Activated gamma-delta T cell treated with Interleukin-2 at 50 U/mL for 16 hours (primary cell): Measurements from ENCODE around the gene ARSD.
"Not testable (repeated sequence)": the region's sequence is repeated elsewhere in the genome, so short reads cannot be mapped to it uniquely, and the experiment has no call there.

Experiments used
- DNase-seq: peaks from one replicate; pipeline ENCODE4 v3.0.0-alpha.2; 2020

The ARSD gene

DNA sequence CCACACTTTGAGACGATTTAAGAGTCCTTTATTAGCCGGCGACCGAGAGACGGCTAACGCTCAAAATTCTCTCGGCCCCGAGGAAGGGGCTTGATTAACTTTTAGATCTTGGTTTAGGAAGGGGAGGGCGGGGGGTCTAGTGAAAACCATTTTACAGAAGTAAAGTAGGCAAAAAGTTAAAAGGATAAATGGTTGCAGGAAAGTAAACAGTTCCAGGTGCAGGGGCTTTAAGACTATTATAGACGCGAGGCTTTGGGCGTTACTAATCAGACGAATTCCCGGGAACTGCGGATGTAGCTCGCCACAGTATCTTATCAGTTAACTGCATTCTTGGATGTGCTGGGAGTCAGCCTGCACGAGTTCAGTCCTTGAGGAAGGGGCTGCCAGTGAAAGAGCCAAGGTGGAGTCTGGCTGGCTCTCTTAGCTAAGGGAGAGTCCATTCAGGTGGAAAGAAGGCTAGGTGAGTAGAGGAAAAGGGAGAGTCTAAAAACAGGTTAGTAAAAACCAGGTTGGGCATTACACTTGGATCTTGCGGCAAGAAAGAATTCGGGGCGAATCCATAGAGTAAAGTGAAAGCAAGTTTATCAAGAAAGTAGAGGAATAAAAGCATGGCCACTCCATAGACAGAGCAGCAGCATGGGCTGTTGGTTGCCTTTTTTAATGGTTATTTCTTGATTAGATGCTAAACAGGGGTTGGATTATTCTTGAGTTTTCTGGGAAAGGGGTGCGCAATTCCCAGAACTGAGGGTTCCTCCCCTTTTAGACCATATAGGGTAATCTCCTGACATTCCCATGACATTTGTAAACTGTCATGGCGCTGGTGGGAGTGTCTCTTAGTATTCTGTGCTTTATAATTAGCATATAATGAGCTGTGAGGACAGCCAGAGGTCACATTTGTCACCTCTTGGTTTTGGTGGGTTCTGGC lies 38.3 kb downstream of the ARSD start:
- DNase-seq, result not testable (repeated sequence)

DNA sequence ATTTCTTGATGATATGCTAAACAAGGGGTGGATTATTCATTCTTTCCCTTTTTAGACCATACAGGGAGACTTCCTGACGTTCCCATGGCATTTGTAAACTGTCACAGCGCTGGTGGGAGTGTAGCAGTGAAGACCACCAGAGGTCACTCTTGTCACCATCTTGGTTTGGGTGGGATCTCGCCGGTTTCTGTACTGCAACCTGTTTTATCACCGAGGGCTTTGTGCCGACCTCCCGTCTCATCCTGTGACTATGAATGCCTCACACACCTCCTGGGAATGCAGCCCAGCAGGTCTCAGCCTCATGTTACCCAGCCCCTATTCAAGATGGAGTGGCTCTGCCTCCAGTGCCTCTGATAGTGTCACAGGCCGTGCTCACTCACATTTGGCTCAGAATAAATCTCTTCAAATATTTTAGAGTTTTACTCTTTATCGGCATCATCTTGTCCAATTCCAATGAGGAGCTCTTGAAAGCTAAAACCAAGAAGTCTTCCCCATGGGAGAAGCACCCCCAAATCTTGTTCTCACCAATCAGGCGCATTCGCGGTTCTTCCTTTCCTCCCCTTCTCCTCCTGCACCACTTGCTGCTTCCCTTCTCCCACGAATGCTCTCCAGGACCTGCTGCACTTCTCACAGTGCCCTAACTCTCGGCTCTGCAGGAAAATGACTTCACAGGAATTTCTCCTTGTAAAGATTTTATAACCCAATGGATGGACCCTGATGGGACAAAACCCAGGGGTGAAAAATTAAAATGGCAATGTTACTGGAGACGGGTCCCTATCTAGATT lies 39.2 kb downstream of the ARSD start:
- not testable (repeated sequence) for DNase-seq

DNA sequence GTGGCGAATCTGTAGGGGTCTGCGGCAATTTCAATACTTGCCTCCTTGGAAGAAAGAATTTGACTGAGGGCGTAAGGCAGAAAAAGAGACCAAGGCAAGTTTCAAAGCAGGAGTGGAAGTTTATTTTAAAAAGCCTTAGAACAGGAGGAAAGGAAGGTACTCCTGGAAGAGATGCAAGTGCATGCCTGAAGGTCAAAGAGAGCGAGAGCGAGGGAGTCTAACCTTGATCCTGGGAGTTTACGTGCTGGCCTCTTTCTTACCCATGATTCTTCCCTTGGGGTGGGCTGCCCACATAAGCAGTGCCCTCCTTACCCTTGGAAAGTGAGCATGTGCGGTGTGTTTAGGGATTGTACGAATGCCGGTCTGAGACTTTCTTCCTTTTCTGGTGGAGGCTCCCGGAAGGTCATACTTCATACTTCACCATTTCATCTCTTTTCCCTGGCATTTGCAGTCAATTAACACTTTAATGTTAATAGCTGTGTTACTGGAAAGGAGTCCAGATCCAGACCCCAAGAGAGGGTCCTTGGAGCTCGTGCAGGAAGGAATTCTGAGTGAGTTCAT lies 40.0 kb downstream of the ARSD start:
- no peak for DNase-seq

GRCh38 chrX:2888309-2888708 lies 40.8 kb downstream of the ARSD start:
- DNase-seq, result no peak

GRCh38 chrX:2883770-2884169 lies 45.4 kb downstream of the ARSD start:
- DNase-seq, result no peak

- no peak for DNase-seq
Observed at GRCh38 chrX:2879670-2880069, 49.5 kb downstream of the ARSD start.

DNA sequence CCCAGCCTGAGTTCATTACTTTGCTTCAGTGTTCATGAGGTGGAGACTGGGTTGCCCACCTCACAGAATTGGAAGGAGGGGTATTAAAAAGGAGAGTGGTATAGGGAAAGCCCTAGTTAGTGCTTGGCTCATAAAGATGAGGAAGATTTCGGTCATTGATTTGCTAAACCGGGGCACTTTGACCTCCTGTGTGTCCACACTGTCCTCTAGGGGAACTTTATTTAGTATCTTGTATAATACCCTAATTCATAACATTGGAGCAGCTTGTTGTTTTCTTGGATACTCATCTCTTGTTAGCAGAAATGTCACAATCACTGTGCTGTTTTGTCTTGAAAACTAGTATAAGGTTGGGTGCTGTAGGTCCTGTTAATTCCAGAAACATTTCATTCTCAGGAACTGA lies 50.6 kb downstream of the ARSD start:
- DNase-seq, result no peak

GRCh38 chrX:2875798-2876399 lies 53.2 kb downstream of the ARSD start:
- DNase-seq, result no peak

DNA sequence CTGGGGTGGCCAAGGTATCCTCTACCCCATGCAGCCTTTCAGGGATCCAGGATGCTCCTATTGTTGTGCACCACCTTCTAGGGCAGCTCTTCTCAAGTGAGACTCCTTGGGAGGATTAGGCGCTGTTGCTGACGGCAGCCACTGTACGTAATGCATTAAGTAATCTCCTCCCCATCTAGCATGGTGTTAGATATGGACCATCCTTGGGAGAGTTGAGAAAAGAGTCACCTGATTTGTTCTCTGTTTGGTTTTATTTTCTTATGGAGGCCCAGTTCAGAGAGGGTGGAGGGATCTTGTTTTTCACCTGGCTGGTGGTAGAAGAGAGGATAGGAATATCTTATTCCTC lies 54.0 kb downstream of the ARSD start:
- no peak for DNase-seq

- no peak for DNase-seq
Observed at GRCh38 chrX:2874222-2875135, 54.7 kb downstream of the ARSD start.

DNA sequence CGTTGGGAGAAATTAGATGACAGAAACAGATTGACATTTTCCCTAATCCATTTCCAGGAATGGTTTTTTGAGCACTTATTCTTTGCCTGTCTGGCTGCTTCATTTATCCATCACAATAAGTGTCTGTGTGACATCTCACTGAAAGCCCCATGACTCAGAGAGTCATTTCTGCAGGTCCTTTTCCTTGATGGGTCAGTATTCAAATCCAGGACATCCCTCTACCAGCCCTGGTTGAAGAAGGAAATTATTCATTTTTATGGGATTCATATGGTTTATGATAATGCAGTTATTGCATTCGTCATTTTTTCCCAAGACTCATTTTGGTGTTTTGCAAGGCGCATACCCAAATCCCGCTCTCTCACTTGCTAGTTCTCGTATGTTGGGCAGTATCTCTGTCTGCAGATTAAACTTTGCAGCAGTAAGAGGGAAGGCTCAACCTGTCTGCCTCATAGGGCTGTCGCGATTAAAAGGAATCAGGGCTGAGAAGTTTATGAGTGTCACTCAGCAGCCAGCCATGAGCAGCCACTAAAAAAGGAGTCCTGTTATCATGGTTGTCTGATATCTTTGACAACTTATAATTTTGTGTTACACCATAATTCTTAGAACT lies 56.4 kb downstream of the ARSD start:
- no peak for DNase-seq

DNA sequence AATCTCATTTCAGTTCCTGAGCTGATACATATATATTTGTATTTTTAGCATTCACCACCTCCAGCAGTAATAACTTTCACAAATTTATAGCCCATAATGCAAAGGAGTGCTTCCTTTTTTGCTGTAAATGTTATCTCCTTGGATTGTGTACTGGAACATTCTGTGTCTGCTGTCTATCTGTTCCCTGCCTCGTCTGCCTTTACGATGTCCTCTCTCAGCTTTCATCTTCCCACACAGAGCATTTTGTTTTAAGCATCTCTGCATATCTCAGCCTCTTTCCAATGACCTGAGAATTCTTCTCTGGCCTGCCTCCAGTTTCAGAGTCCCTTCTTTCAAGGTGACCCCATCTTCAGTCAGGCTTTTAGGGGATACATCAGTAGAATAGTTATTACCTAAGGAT lies 57.3 kb downstream of the ARSD start:
- no peak for DNase-seq

GRCh38 chrX:2870650-2871049 lies 58.5 kb downstream of the ARSD start:
- no peak for DNase-seq

DNA sequence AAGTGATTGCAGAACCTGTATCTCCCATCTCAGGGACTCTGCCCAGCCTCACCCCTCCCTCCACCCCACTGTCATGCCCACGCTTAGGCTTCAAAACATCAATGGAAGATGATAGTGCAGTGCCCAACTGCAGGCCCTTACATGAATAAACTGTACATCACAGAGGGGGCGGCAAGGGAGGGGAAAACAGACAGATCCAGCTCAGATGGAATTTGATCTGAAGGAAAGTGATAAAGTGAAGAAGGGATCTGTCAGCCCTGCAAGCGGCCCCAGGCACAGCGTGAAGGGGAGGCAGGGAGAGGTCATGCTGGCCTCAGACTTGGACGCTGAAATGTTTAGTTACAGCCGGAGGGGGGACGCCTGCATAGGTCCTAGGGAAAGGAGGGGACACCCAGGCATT lies 61.9 kb downstream of the ARSD start:
- no peak for DNase-seq

DNA sequence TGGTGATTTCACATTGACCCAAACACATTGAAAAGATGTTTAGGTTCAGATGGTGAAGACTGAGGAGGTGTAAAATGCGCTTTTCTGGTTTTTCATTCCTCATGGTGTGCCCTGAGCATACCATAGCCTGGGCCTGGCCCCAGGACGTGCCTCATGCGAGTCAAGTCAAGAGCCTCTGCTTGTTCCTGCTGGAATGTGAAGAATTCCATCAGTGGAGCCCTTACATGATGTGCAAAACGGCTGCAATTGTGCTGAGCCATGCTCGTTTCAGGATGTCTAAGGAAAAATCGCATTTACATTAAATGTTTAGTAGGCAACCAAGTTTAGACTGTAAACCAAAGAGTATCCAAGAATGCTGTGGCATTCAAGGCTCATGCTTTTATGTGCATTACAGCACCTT lies 65.5 kb downstream of the ARSD start:
- DNase-seq, result no peak

- DNase-seq, result no peak
Observed at GRCh38 chrX:2862404-2862803, 66.7 kb downstream of the ARSD start.

DNA sequence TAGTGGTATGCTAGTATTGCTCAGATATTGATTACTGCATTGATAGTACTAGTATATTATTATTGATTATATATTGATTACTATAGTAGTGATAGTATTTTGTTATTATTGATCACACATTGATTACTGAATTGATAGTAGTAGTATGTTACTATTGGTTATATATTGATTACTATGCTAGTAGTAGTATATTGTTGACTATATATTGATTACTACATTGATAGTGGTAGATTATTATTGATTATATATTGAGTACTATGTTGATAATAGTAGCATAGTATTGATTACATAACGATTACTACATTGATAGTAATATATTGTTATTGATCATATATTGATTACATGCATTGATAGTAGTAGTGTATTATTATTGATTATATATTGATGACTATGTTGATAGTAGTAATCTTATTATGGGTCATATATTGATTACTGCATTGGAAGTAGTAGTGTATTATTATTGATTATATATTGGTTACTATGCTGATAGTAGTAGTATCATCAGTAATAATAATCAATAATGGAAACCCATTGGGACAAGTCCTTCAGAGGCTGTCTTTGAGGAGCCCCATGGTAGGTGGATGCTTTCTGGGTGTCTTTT lies 69.8 kb downstream of the ARSD start:
- no peak for DNase-seq

- no peak for DNase-seq
Observed at GRCh38 chrX:2857566-2857965, 71.6 kb downstream of the ARSD start.

DNA sequence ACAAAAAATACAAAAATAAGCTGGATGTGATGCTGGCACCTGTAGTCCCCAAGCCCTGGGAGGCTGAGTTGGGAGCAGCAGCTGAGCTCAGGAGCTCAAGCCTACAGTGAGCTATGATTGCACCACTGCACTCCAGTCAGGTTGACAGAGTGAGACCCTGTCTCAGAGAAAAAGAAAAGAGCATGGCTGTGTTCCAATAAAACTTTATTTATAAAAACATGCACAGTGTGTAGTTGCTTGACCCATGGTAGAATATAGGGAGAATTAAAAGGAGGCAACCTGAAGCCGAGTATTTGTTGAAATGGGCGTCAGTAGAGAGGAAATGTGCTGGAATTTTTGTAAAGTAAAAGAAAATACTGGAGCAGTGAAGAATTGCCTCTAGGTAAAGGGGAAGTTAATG lies 73.4 kb downstream of the ARSD start:
- no peak for DNase-seq

DNA sequence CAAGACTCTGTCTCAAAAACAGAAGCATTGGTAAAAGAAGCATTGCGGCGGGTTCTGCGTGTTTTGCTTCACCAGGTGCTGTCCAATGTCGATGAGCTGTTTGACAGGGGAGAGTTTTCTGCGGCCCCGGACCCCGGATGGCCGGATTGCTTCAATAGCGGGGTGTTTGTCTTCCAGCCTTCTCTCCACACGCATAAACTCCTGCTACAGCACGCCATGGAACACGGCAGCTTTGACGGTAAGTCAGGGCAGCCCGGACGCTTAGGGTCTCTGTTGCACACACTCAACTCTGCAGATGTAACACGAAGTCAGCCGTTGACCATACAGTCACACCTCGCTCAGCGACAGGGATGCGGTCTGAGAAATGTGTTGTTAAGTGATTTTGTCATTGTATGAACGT lies 74.2 kb downstream of the ARSD start:
- no peak for DNase-seq
